NCI-H2227 (cell line): ENCODE data around the gene GRIPAP1.

Experiments
- DNase-seq: peaks from one replicate; lab custom pipeline; 2025; ENCODE audit not compliant: unreplicated experiment; lab: John Stamatoyannopoulos, UW

The GRIPAP1 gene

DNA sequence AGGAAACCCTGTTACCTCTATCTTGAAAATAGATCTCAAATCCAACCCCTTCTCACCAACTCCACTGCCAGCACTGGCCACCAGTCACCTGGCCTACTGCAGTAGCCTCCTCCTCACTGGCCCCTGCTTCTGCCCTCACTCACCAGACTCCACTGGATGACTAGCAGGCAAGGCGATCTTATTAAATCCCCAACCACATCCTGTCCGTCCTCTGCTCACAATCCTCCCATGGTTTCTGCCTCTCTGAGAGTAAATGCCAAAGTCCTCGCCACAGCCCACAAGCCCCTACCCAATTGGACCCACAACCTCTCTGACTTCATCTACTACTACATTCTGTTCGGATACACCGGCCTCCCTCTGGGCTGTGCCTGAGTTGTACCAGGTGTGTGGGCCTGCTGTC is 77.8 kb downstream of the GRIPAP1 start:
- DNase-seq: no peak

DNA sequence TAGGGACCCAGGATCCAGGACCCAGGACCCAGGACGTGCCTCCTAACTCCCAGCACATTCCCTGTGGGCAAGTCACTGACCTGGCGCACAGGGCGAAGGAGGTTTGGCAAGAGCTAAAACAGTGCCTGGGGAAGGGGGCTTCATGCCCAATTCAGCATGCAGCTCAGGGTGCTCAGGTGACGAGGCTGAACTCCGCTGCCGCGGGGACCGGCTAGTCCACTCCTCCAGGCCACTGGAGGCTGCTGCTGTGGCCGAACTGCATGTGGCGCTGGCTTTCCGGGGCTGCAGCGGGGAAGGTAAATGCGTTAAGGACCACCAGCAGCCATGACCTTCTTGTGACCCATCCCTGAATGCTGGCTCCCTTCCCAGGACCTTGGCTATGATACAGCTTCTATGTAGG is 78.3 kb downstream of the GRIPAP1 start:
- no peak for DNase-seq
